GM12878 (cell line): ENCODE results near the gene MYO10. TPM values are rescaled to one million over a fixed set of nuclear protein-coding genes. Genes with fewer than 3 reads are reported as not detected.

ENCODE experiments used
- CEBPB ChIP-seq, 2 experiments: fragments of 150-350 bp in 1 of 2; IDR thresholded peaks; 2 replicates each; pipeline ENCODE4 v1.6.1; 2012 to 2014; ENCODE audit warnings: low read depth in 2 of 2, low read length in 2 of 2, borderline replicate concordance in 1 of 2, inconsistent platforms in 1 of 2
- CREB1 ChIP-seq: IDR thresholded peaks from 2 replicates; pipeline ENCODE4 v1.6.1; 2012; ENCODE audit warnings: low read depth, mild to moderate bottlenecking, inconsistent platforms
- CREM ChIP-seq: IDR thresholded peaks from 2 replicates; pipeline ENCODE4 v1.6.1; 2014; ENCODE audit warnings: antibody characterized with exemption, low read depth
- EGR1 ChIP-seq, 2 experiments: IDR thresholded peaks; 1 replicate in 1 of 2; 2 replicates in 1 of 2; pipeline ENCODE4 v1.6.1; 2011 to 2012; ENCODE audit warnings: low read depth in 2 of 2, low read length in 2 of 2, borderline replicate concordance in 1 of 2, mild to moderate bottlenecking in 1 of 2, moderate library complexity in 1 of 2
- MYC ChIP-seq: IDR thresholded peaks from 2 replicates; pipeline ENCODE4 v1.6.1; 2011; ENCODE audit warnings: mild to moderate bottlenecking, low read length, moderate library complexity, inconsistent platforms; ENCODE audit not compliant: insufficient read depth, insufficient replicate concordance, insufficient read length, severe bottlenecking
- RAD51 ChIP-seq: fragments of 450-650 bp; IDR thresholded peaks from 2 replicates; pipeline ENCODE4 v1.6.1; 2016; ENCODE audit warnings: moderate library complexity, mild to moderate bottlenecking, inconsistent platforms
- YBX1 ChIP-seq: fragments of 450-650 bp; IDR thresholded peaks from 2 replicates; pipeline ENCODE4 v1.6.1; 2016; ENCODE audit warnings: antibody characterized with exemption
- polyA plus RNA-seq, 11 experiments: library from polyadenylated mRNA; depleted of rRNA in 4 of 11; unstranded in 6 of 11; stranded (reverse) in 5 of 11; fragments of >200 nt; fragmentation: Nextera tagmentation in 4 of 11; fragmentation: Illumina TruSeq in 1 of 11; extraction: Ambion mirVana in 4 of 11; extraction: Trizol in 1 of 11; gene quantifications; 1 replicate in 1 of 11; 2 replicates in 10 of 11; pipeline versions ENCODE4 v1.2.1 to v1.2.3, GENCODE V29; 2011 to 2016; ENCODE audit warnings: inconsistent platforms in 2 of 11, missing spikeins in 2 of 11, low read depth in 1 of 11
- total RNA-seq, 4 experiments: library from RNA; depleted of rRNA in 3 of 4; stranded (reverse); fragments of >200 nt in 3 of 4; fragmentation: Illumina TruSeq in 1 of 4; extraction: Trizol in 1 of 4; gene quantifications; 2 replicates each; pipeline versions ENCODE4 v1.2.1 to v1.2.3, GENCODE V29; 2013 to 2021
- TF ChIP-seq, protein P1 (sequence below): IDR thresholded peaks from 2 replicates; pipeline ENCODE4 v1.6.1; 2012; ENCODE audit warnings: mild to moderate bottlenecking, low read depth, low read length
- TF ChIP-seq, protein P2 (sequence below): fragments of 450-650 bp; IDR thresholded peaks from 2 replicates; pipeline ENCODE4 v1.6.1; 2016; ENCODE audit warnings: mild to moderate bottlenecking

MYO10 gene
- total and polyA plus RNA-seq, 10 of the 15 experiments (the other 5 are each of a cell fraction or from before 2014, with no cell fraction given) = 0.02 to 0.77 (median 0.17) TPM

DNA sequence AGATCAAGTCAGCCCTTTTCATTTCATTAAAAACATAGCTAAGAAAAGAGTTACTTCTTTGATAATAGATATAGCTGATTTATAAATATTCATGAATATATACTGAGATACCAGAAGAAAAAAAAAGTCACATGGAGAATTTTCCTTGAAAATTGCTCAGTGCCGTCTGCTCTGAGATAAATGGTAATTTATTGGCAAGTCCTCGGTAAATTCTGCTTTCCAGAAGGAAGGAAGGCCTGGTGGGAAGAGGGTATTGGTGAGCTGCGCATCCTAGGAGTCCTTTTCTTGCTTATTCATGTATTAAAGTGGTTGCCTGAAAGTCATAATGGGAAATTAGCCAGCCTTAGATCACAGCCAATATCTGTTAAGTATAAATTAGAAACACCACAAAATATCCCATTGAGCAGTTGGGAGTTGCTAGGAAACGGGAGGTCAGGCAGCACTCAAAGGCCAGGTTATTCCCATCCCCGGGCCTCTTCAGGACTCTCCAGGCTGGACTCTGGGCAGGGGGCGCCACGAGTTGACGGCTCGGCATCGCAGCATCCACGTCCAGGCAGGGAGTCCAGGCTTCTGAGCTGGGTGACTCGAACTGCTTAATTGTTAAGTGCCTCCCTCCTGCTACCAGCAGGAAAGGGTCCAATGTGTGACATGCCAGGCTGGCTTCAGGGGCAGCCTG, 202.6 kb downstream of the MYO10 start (continued):
- TF ChIP-seq, protein P1, sequence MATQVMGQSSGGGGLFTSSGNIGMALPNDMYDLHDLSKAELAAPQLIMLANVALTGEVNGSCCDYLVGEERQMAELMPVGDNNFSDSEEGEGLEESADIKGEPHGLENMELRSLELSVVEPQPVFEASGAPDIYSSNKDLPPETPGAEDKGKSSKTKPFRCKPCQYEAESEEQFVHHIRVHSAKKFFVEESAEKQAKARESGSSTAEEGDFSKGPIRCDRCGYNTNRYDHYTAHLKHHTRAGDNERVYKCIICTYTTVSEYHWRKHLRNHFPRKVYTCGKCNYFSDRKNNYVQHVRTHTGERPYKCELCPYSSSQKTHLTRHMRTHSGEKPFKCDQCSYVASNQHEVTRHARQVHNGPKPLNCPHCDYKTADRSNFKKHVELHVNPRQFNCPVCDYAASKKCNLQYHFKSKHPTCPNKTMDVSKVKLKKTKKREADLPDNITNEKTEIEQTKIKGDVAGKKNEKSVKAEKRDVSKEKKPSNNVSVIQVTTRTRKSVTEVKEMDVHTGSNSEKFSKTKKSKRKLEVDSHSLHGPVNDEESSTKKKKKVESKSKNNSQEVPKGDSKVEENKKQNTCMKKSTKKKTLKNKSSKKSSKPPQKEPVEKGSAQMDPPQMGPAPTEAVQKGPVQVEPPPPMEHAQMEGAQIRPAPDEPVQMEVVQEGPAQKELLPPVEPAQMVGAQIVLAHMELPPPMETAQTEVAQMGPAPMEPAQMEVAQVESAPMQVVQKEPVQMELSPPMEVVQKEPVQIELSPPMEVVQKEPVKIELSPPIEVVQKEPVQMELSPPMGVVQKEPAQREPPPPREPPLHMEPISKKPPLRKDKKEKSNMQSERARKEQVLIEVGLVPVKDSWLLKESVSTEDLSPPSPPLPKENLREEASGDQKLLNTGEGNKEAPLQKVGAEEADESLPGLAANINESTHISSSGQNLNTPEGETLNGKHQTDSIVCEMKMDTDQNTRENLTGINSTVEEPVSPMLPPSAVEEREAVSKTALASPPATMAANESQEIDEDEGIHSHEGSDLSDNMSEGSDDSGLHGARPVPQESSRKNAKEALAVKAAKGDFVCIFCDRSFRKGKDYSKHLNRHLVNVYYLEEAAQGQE = no peak
- no peak for TF ChIP-seq YBX1
- no peak for TF ChIP-seq CREM
- TF ChIP-seq EGR1 (IDR thresholded peaks at IDR 0.05; ENCODE audit: borderline replicate concordance in 1 of 2, low read depth in 2 of 2, low read length in 2 of 2) = no peak
- TF ChIP-seq, protein P2, sequence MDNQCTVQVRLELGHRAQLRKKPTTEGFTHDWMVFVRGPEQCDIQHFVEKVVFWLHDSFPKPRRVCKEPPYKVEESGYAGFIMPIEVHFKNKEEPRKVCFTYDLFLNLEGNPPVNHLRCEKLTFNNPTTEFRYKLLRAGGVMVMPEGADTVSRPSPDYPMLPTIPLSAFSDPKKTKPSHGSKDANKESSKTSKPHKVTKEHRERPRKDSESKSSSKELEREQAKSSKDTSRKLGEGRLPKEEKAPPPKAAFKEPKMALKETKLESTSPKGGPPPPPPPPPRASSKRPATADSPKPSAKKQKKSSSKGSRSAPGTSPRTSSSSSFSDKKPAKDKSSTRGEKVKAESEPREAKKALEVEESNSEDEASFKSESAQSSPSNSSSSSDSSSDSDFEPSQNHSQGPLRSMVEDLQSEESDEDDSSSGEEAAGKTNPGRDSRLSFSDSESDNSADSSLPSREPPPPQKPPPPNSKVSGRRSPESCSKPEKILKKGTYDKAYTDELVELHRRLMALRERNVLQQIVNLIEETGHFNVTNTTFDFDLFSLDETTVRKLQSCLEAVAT = no peak
- no peak for TF ChIP-seq RAD51
- no peak for TF ChIP-seq MYC
- no peak for TF ChIP-seq CEBPB (IDR thresholded peaks at IDR 0.05; ENCODE audit: borderline replicate concordance in 1 of 2, low read depth in 2 of 2, low read length in 2 of 2)
- no peak for TF ChIP-seq CREB1
- TF ChIP-seq, all 136 proteins: peak for 0
